Activated T-cell treated with anti-CD3 and anti-CD28 coated beads, Interleukin-2, amount 50 U/mL, for 72 hours (primary cell): Measurements from ENCODE around the gene ACTMAP. TPM values are rescaled to one million over a fixed set of nuclear protein-coding genes. Genes with fewer than 3 reads are reported as not detected.
"Not testable (repeated sequence)": the region's sequence is repeated elsewhere in the genome, so short reads cannot be mapped to it uniquely, and the experiment has no call there.

Source experiments
- ATAC-seq, 2 donors: fragments of 150-1000 bp; cut with Tn5 transposase; replicated peaks in 1 of 2; 2 replicates each; pipeline ENCODE4 v1.10.0; 2021; ENCODE audit warnings: moderate library complexity in 2 of 2, mild to moderate bottlenecking in 1 of 2
- DNase-seq, 2 donors: peaks; one replicate each; pipeline ENCODE4 v3.0.0; 2021 to 2022; ENCODE audit warnings: mixed read lengths in 1 of 2
- H3K27ac Mint-ChIP-seq: one replicate; pipeline ENCODE4 v1.8.0; 2022; ENCODE audit warnings: mild to moderate bottlenecking, moderate library complexity, mixed read lengths
- H3K27me3 Mint-ChIP-seq: one replicate; pipeline ENCODE4 v1.8.0; 2022; ENCODE audit warnings: low read depth, mixed read lengths
- H3K36me3 Mint-ChIP-seq, 2 donors: one replicate each; pipeline ENCODE4 v1.8.0; 2022; ENCODE audit warnings: mixed read lengths in 2 of 2, mild to moderate bottlenecking in 1 of 2; ENCODE audit not compliant: insufficient read depth in 2 of 2
- H3K4me1 Mint-ChIP-seq: one replicate; pipeline ENCODE4 v1.8.0; 2022; ENCODE audit warnings: low read depth, mixed read lengths
- H3K4me3 Mint-ChIP-seq, 2 donors: one replicate each; pipeline ENCODE4 v1.8.0; 2022; ENCODE audit warnings: mild to moderate bottlenecking in 2 of 2, mixed read lengths in 2 of 2, moderate library complexity in 2 of 2
- H3K9me3 Mint-ChIP-seq, 2 donors: one replicate each; pipeline ENCODE4 v1.8.0; 2022; ENCODE audit warnings: mixed read lengths in 2 of 2
- total RNA-seq, 2 donors: library from RNA; stranded (reverse); gene quantifications; one replicate each; pipeline ENCODE4 v1.2.3, GENCODE V29; 2022

ACTMAP gene, protein sequence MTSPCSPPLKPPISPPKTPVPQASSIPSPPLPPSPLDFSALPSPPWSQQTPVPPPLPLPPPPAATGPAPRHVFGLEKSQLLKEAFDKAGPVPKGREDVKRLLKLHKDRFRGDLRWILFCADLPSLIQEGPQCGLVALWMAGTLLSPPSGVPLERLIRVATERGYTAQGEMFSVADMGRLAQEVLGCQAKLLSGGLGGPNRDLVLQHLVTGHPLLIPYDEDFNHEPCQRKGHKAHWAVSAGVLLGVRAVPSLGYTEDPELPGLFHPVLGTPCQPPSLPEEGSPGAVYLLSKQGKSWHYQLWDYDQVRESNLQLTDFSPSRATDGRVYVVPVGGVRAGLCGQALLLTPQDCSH
- total RNA-seq = 10 to 100 TPM; 32.8 to 45.1 TPM

DNA sequence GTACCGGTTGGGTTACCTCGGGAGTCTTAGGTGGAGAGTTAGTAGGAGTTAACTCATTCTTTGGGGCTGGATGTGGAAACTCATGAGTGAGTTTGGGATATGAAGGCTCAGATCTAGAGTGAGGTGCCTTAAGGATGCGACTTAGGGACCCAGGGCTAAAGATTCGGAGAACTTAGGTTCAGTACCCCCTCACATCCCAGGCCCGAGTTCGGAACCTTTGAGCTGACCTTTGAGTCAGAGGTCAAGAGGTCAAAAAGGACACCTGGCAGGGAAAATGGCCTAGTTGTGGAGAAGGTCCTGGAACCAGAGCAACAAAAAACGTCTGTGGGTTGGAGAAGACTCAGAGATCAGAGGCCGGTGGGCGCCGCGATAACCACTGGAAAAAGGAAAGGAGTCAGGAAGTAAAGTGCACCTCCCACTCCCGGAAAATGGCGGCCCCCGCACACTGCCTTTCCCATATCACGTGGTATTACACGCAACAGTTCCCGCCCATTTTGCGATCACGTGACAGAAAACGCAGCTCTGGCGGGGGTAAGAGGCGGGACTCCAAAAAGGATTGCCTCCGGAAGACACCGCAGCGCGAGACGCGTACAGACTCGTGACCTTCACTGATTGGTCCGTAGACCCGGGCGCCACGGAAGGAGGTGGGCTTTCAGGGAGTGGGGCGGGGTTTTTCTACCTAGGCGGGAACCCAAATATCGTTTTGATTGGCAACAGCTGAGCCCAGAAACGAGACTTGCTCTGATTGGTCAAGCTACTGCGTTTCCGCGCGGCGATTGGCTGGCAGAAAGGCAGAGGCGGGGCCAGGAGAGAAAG is at the start of gene ACTMAP:
Gene ACTMAP (minus strand): TSS at position 420 of the 816 bp plus-strand sequence. CDS start 674 bp downstream, outside the sequence.
- Mint-ChIP-seq H3K9me3 (no peaks in the 10 kb centered on the region), H3K36me3 (peaks cover 15 to 19% of the 10 kb centered on the region in 2 donors), H3K27ac (peak within 1 kb of the TSS; percentile 93), H3K4me1 (peaks cover 49% of the 10 kb centered on the region), H3K27me3 (no peaks in the 10 kb centered on the region), H3K4me3 (peak within 1 kb of the TSS; percentile 91 to 92)
- DNase-seq (peak; percentile 99 to 100), ATAC-seq (peak; percentile 86 to 88)

- Mint-ChIP-seq H3K4me3 (peak overlapping the region; percentile 95 to 99), H3K36me3 (peaks cover 6 to 17% of the 10 kb centered on the region in 2 donors), H3K9me3 (no peaks in the 10 kb centered on the region), H3K27me3 (no peaks in the 10 kb centered on the region), H3K27ac (peak overlapping the region; percentile 94), H3K4me1 (peaks cover 77% of the 10 kb centered on the region)
- peak; percentile 58 to 65 for DNase-seq
- peak in 1 of 2 donors; percentile 4 for ATAC-seq
These were observed 49.5 kb upstream of the ACTMAP start for GRCh38 chr19:40799558-40800338.

GRCh38 chr19:40798683-40799557 is 48.6 kb upstream of the ACTMAP start, which contains the start of gene EGLN2:
EGLN2 (plus strand) TSS chr19:40799191; CDS start chr19:40800573, 1,382 bp downstream.
- H3K4me3 Mint-ChIP-seq = peak within 1 kb of the TSS; percentile 99
- peak; percentile 84 to 87 for ATAC-seq
- H3K27me3 Mint-ChIP-seq = no peaks in the 10 kb centered on the region

GRCh38 chr19:40797963-40798682 is 47.8 kb upstream of the ACTMAP start:
- Mint-ChIP-seq H3K4me3 (peak overlapping the region; percentile 99), H3K27ac (peak overlapping the region; percentile 98), H3K4me1 (peaks cover 63% of the 10 kb centered on the region), H3K9me3 (no peaks in the 10 kb centered on the region), H3K27me3 (no peaks in the 10 kb centered on the region), H3K36me3 (peaks cover 6 to 14% of the 10 kb centered on the region in 2 donors)
- DNase-seq (peak; percentile 79 to 82), ATAC-seq (peak; percentile 49 to 58)

More at GRCh38 chr19:40798683-40799557, 48.6 kb upstream of the ACTMAP start, which contains the start of gene EGLN2:
- DNase-seq = peak; percentile 100
- Mint-ChIP-seq H3K9me3 (no peaks in the 10 kb centered on the region), H3K4me1 (peaks cover 68% of the 10 kb centered on the region), H3K27ac (peak within 1 kb of the TSS; percentile 98), H3K36me3 (peaks cover 6 to 14% of the 10 kb centered on the region in 2 donors)

GRCh38 chr19:40797166-40797962 is 47.1 kb upstream of the ACTMAP start:
- no peaks in the 10 kb centered on the region for H3K9me3 Mint-ChIP-seq

GRCh38 chr19:40791996-40792395 is 41.7 kb upstream of the ACTMAP start:
- ATAC-seq = no peak
- peak overlapping the region; percentile 83 for H3K27ac Mint-ChIP-seq

More at GRCh38 chr19:40797166-40797962, 47.1 kb upstream of the ACTMAP start:
- DNase-seq (no peak), ATAC-seq (no peak)
- H3K27ac Mint-ChIP-seq = peak overlapping the region; percentile 98
- no peaks in the 10 kb centered on the region for H3K27me3 Mint-ChIP-seq
- peak overlapping the region; percentile 99 for H3K4me3 Mint-ChIP-seq
- peaks cover 63% of the 10 kb centered on the region for H3K4me1 Mint-ChIP-seq
- H3K36me3 Mint-ChIP-seq = peaks cover 6 to 14% of the 10 kb centered on the region in 2 donors

GRCh38 chr19:40791349-40791748 is 41.1 kb upstream of the ACTMAP start:
- no peak for ATAC-seq
- Mint-ChIP-seq H3K9me3 (no peaks in the 10 kb centered on the region), H3K27me3 (no peaks in the 10 kb centered on the region), H3K36me3 (no peaks in the 10 kb centered on the region), H3K27ac (no peak overlapping the region), H3K4me1 (peaks cover 20% of the 10 kb centered on the region), H3K4me3 (no peak overlapping the region)
- DNase-seq = no peak

More at GRCh38 chr19:40791996-40792395, 41.7 kb upstream of the ACTMAP start:
- DNase-seq = no peak
- H3K27me3 Mint-ChIP-seq = no peaks in the 10 kb centered on the region
- peaks cover 26% of the 10 kb centered on the region for H3K4me1 Mint-ChIP-seq
- H3K4me3 Mint-ChIP-seq = peak overlapping the region in 1 of 2 donors; percentile 70
- H3K9me3 Mint-ChIP-seq = no peaks in the 10 kb centered on the region
- H3K36me3 Mint-ChIP-seq = no peaks in the 10 kb centered on the region

DNA sequence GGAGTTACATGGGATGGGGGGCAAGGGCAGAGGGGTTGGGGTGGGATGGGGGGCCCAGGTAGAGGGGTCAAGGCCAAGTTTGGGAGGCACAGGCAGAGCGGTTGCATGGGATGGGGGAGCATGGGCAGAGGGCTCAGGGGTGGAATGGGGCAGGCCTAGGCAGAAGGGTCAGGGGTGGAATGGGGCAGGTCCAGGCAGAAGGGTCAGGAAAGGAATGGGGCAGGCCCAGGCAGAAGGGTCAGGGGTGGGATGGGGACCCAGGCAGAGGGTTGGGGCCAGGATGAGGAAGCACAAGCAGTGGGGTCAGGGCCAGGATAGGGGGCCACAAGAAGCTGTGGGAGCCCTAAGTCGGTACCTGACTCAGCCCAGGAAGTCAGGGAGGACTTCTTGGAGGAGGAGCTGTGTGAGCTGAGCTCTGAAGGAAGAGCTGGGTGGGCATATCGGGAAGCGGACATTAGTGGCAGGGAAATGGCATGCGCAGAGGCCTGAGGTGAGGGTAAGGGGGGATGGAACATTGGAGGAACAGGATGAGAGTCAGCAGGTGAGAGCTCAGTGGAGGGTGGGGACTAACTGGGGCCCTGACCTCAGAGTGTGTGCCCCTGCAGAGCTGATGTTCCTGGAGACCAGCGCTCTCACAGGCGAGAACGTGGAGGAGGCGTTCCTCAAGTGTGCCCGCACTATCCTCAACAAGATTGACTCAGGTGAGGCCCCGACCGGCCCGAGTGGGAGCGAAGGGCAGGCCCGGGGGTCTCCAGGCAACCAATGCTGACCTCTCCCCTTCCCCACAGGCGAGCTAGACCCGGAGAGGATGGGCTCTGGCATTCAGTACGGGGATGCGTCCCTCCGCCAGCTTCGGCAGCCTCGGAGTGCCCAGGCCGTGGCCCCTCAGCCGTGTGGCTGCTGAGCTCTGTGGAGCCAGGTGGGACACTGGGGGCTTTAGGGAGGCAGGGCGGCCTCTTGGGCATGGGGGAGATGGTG is 36.1 kb upstream of the ACTMAP start:
- Mint-ChIP-seq H3K27me3 (no peaks in the 10 kb centered on the region), H3K4me3 (no peak overlapping the region), H3K27ac (peak overlapping the region; percentile 31), H3K4me1 (peaks cover 12% of the 10 kb centered on the region), H3K36me3 (peaks cover 0 to 3% of the 10 kb centered on the region in 2 donors), H3K9me3 (no peaks in the 10 kb centered on the region)
- DNase-seq = no peak
- ATAC-seq = no peak

DNA sequence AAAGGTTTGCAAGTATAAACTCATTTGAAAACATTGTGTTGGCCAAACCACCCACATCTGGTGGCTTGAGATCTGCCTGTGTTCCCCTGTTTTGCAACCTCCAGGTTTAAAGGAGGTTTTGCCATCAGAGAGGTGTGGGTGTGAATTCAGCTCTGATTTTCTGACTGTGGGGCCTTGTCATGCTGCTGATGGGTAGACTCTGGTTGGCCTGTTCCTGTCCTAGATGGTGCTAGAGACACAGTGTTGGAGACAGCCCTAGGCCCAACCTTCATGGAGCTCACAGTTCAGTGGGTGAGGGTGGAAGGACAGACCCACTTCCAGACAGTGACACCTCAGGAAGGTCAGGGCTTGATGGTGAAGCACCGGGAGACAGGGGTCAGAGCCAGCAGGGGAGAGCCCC is 35.2 kb upstream of the ACTMAP start:
- H3K4me1 Mint-ChIP-seq = peaks cover 20% of the 10 kb centered on the region
- DNase-seq (peak in 1 of 2 donors; percentile 12), ATAC-seq (peak; percentile 70 to 77)
- H3K27ac Mint-ChIP-seq = no peak overlapping the region
- H3K36me3 Mint-ChIP-seq = peaks cover 0 to 3% of the 10 kb centered on the region in 2 donors
- H3K27me3 Mint-ChIP-seq = no peaks in the 10 kb centered on the region
- H3K9me3 Mint-ChIP-seq = no peaks in the 10 kb centered on the region
- H3K4me3 Mint-ChIP-seq = no peak overlapping the region

GRCh38 chr19:40784146-40784545 is 33.9 kb upstream of the ACTMAP start:
- H3K9me3 Mint-ChIP-seq, H3K36me3 Mint-ChIP-seq, ATAC-seq, H3K27ac Mint-ChIP-seq, DNase-seq, H3K27me3 Mint-ChIP-seq, H3K4me3 Mint-ChIP-seq: not testable (repeated sequence)
- H3K4me1 Mint-ChIP-seq = peaks cover 31% of the 10 kb centered on the region
